Measurements from ENCODE around the gene SMIM28. TPM values are rescaled to one million over a fixed set of nuclear protein-coding genes. Genes with fewer than 3 reads are reported as not detected.

The SMIM28 gene
- polyA plus RNA-seq (not detected in 2 replicates), polyA minus RNA-seq (not detected in 2 replicates)

GRCh38 chr6:138377844-138378243 lies at the start of gene SMIM28:
SMIM28 (plus strand) TSS chr6:138377905; CDS start chr6:138378073, 168 bp downstream.
- H3K36me3 ChIP-seq (ENCODE audit: insufficient read depth, low read length) = no peaks in the 10 kb centered on the region
- no peak within 1 kb of the TSS for H3K4me2 ChIP-seq (ENCODE audit: low read length)
- H3K79me2 ChIP-seq (replicated peaks; ENCODE audit: insufficient read depth, low read length) = no peaks in the 10 kb centered on the region
- H3K9ac ChIP-seq (ENCODE audit: low read length) = no peak within 1 kb of the TSS
- no peaks in the 10 kb centered on the region for H3F3A ChIP-seq (ENCODE audit: insufficient read depth, low read length, poor library complexity, severe bottlenecking)
- H4K20me1 ChIP-seq (ENCODE audit: insufficient read depth) = no peaks in the 10 kb centered on the region
- no peaks in the 10 kb centered on the region for H3K9me3 ChIP-seq (ENCODE audit: low read length)
- TF ChIP-seq REST (IDR thresholded peaks at IDR 0.05; ENCODE audit: borderline replicate concordance) = no peak
- TF ChIP-seq RAD21 (conservative IDR thresholded peaks at IDR 0.05) = no peak
- no peak for TF ChIP-seq EP300 (conservative IDR thresholded peaks at IDR 0.05; ENCODE audit: poor library complexity, severe bottlenecking)
- no peak within 1 kb of the TSS for H3K27ac ChIP-seq (ENCODE audit: low read length)
- no peak within 1 kb of the TSS for H2AFZ ChIP-seq (ENCODE audit: low read depth, low read length)
- H3K9me2 ChIP-seq (ENCODE audit: insufficient read depth, low read length) = no peaks in the 10 kb centered on the region
- H3K27me3 ChIP-seq (ENCODE audit: insufficient read depth, low read depth, low read length) = no peaks in the 10 kb centered on the region
- no peak within 1 kb of the TSS for H3K4me3 ChIP-seq (ENCODE audit: low read length)

- Histone ChIP-seq H2AFZ (ENCODE audit: low read depth, low read length) (no peak overlapping the region), H3K79me2 (replicated peaks; ENCODE audit: insufficient read depth, low read length) (no peaks in the 10 kb centered on the region), H3K27me3 (ENCODE audit: insufficient read depth, low read depth, low read length) (no peaks in the 10 kb centered on the region), H3K9me3 (ENCODE audit: low read length) (no peaks in the 10 kb centered on the region), H3K4me3 (ENCODE audit: low read length) (no peak overlapping the region), H3K4me2 (ENCODE audit: low read length) (no peak overlapping the region), H3K36me3 (ENCODE audit: insufficient read depth, low read length) (peaks cover 5% of the 10 kb centered on the region), H3K9ac (ENCODE audit: low read length) (no peak overlapping the region), H3K27ac (ENCODE audit: low read length) (no peak overlapping the region), H4K20me1 (ENCODE audit: insufficient read depth) (no peaks in the 10 kb centered on the region), H3K9me2 (ENCODE audit: insufficient read depth, low read length) (no peaks in the 10 kb centered on the region), H3F3A (ENCODE audit: insufficient read depth, low read length, poor library complexity, severe bottlenecking) (no peaks in the 10 kb centered on the region)
- no peak for TF ChIP-seq TAF1 (IDR thresholded peaks at IDR 0.05; ENCODE audit: low read depth)
- TF ChIP-seq, protein P1, sequence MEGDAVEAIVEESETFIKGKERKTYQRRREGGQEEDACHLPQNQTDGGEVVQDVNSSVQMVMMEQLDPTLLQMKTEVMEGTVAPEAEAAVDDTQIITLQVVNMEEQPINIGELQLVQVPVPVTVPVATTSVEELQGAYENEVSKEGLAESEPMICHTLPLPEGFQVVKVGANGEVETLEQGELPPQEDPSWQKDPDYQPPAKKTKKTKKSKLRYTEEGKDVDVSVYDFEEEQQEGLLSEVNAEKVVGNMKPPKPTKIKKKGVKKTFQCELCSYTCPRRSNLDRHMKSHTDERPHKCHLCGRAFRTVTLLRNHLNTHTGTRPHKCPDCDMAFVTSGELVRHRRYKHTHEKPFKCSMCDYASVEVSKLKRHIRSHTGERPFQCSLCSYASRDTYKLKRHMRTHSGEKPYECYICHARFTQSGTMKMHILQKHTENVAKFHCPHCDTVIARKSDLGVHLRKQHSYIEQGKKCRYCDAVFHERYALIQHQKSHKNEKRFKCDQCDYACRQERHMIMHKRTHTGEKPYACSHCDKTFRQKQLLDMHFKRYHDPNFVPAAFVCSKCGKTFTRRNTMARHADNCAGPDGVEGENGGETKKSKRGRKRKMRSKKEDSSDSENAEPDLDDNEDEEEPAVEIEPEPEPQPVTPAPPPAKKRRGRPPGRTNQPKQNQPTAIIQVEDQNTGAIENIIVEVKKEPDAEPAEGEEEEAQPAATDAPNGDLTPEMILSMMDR (IDR thresholded peaks at IDR 0.05; ENCODE audit: poor library complexity, severe bottlenecking) = no peak
- no peak for TF ChIP-seq EP300 (conservative IDR thresholded peaks at IDR 0.05; ENCODE audit: poor library complexity, severe bottlenecking)
- no peak for TF ChIP-seq RAD21 (conservative IDR thresholded peaks at IDR 0.05)
- no peak for TF ChIP-seq REST (IDR thresholded peaks at IDR 0.05; ENCODE audit: borderline replicate concordance)
- TF ChIP-seq MXI1 (conservative IDR thresholded peaks at IDR 0.05; ENCODE audit: poor library complexity, severe bottlenecking) = no peak
- TF ChIP-seq POLR2AphosphoS5 (IDR thresholded peaks at IDR 0.05) = no peak
- no peak for TF ChIP-seq EZH2 (IDR thresholded peaks at IDR 0.05; ENCODE audit: borderline replicate concordance, insufficient read depth, low read length, poor library complexity, severe bottlenecking)
Measured at GRCh38 chr6:138328210-138328609, 49.5 kb upstream of the SMIM28 start.
